HEK293 (cell line): Measurements from ENCODE around the gene RAD51C.

Experiments
- CTCF ChIP-seq: fragments of 450-650 bp; formaldehyde crosslinking; IDR thresholded peaks from 2 replicates; pipeline ENCODE4 v1.5.1; 2016; ENCODE audit warnings: missing biosample characterization, missing genetic modification characterization
- KLF9 ChIP-seq: fragments of 450-650 bp; formaldehyde crosslinking; IDR thresholded peaks from 2 replicates; pipeline ENCODE4 v1.5.1; 2016; ENCODE audit warnings: missing biosample characterization, missing genetic modification characterization, low read depth
- PRDM10 ChIP-seq: fragments of 450-650 bp; formaldehyde crosslinking; IDR thresholded peaks from 2 replicates; pipeline ENCODE4 v1.5.1; 2016; ENCODE audit warnings: missing biosample characterization, missing genetic modification characterization
- SETDB1 ChIP-seq: IDR thresholded peaks from one replicate; pipeline ENCODE4 v1.6.1; 2017; ENCODE audit warnings: mild to moderate bottlenecking, low read length, moderate library complexity, mixed read lengths; ENCODE audit not compliant: insufficient read length
- SP3 ChIP-seq: fragments of 450-650 bp; formaldehyde crosslinking; IDR thresholded peaks from 2 replicates; pipeline ENCODE4 v1.5.1; 2016; ENCODE audit warnings: missing biosample characterization, missing genetic modification characterization
- ZBTB10 ChIP-seq: fragments of 450-650 bp; formaldehyde crosslinking; IDR thresholded peaks from 2 replicates; pipeline ENCODE4 v1.5.1; 2016; ENCODE audit warnings: missing biosample characterization, missing genetic modification characterization
- ZBTB44 ChIP-seq: fragments of 450-650 bp; IDR thresholded peaks from 2 replicates; pipeline ENCODE4 v1.5.1; 2018; ENCODE audit warnings: missing biosample characterization, mild to moderate bottlenecking, missing genetic modification characterization
- ZEB2 ChIP-seq: fragments of 450-650 bp; formaldehyde crosslinking; IDR thresholded peaks from 2 replicates; pipeline ENCODE4 v1.5.1; 2016; ENCODE audit warnings: missing biosample characterization, missing genetic modification characterization
- ZFP37 ChIP-seq: fragments of 450-650 bp; formaldehyde crosslinking; IDR thresholded peaks from 2 replicates; pipeline ENCODE4 v1.5.1; 2016; ENCODE audit warnings: missing biosample characterization, missing genetic modification characterization
- ZFP41 ChIP-seq: fragments of 450-650 bp; formaldehyde crosslinking; IDR thresholded peaks from 2 replicates; pipeline ENCODE4 v1.5.1; 2016; ENCODE audit warnings: missing biosample characterization, missing genetic modification characterization, borderline replicate concordance
- ZNF155 ChIP-seq: fragments of 450-650 bp; formaldehyde crosslinking; IDR thresholded peaks from 2 replicates; pipeline ENCODE4 v1.5.1; 2016; ENCODE audit warnings: missing biosample characterization, missing genetic modification characterization
- ZNF18 ChIP-seq: fragments of 450-650 bp; formaldehyde crosslinking; IDR thresholded peaks from 2 replicates; pipeline ENCODE4 v1.5.1; 2016; ENCODE audit warnings: missing biosample characterization, missing genetic modification characterization
- ZNF184 ChIP-seq: fragments of 450-650 bp; IDR thresholded peaks from 2 replicates; pipeline ENCODE4 v1.5.1; 2018; ENCODE audit warnings: missing biosample characterization, mild to moderate bottlenecking, missing genetic modification characterization
- ZNF223 ChIP-seq: fragments of 450-650 bp; formaldehyde crosslinking; IDR thresholded peaks from 2 replicates; pipeline ENCODE4 v1.5.1; 2016; ENCODE audit warnings: missing biosample characterization, missing genetic modification characterization
- ZNF311 ChIP-seq: fragments of 450-650 bp; formaldehyde crosslinking; IDR thresholded peaks from 2 replicates; pipeline ENCODE4 v1.5.1; 2017; ENCODE audit warnings: missing biosample characterization, missing genetic modification characterization, borderline replicate concordance
- ZNF350 ChIP-seq: fragments of 450-650 bp; formaldehyde crosslinking; IDR thresholded peaks from 2 replicates; pipeline ENCODE4 v1.5.0; 2017; ENCODE audit warnings: missing biosample characterization, mild to moderate bottlenecking, missing genetic modification characterization
- ZNF354C ChIP-seq: fragments of 450-650 bp; formaldehyde crosslinking; IDR thresholded peaks from 2 replicates; pipeline ENCODE4 v1.5.1; 2016; ENCODE audit warnings: missing biosample characterization, missing genetic modification characterization, low read depth, borderline replicate concordance
- ZNF362 ChIP-seq: fragments of 450-650 bp; formaldehyde crosslinking; IDR thresholded peaks from 2 replicates; pipeline ENCODE4 v1.5.1; 2016; ENCODE audit warnings: missing biosample characterization, missing genetic modification characterization
- ZNF473 ChIP-seq: fragments of 450-650 bp; formaldehyde crosslinking; IDR thresholded peaks from 2 replicates; pipeline ENCODE4 v1.5.1; 2017; ENCODE audit warnings: missing biosample characterization, missing genetic modification characterization
- ZNF580 ChIP-seq: fragments of 450-650 bp; formaldehyde crosslinking; IDR thresholded peaks from 2 replicates; pipeline ENCODE4 v1.5.1; 2016; ENCODE audit warnings: missing biosample characterization, missing genetic modification characterization
- ZNF596 ChIP-seq: fragments of 450-650 bp; IDR thresholded peaks from 2 replicates; pipeline ENCODE4 v1.5.0; 2018; ENCODE audit warnings: missing biosample characterization, mild to moderate bottlenecking, missing genetic modification characterization, moderate library complexity
- ZNF629 ChIP-seq: fragments of 450-650 bp; formaldehyde crosslinking; IDR thresholded peaks from 2 replicates; pipeline ENCODE4 v1.5.1; 2017; ENCODE audit warnings: missing biosample characterization, missing genetic modification characterization
- ZNF777 ChIP-seq: fragments of 450-650 bp; formaldehyde crosslinking; IDR thresholded peaks from 2 replicates; pipeline ENCODE4 v1.5.1; 2017; ENCODE audit warnings: missing biosample characterization, missing genetic modification characterization, borderline replicate concordance
- ZSCAN4 ChIP-seq: fragments of 450-650 bp; formaldehyde crosslinking; IDR thresholded peaks from 2 replicates; pipeline ENCODE4 v1.5.1; 2017; ENCODE audit warnings: missing biosample characterization, missing genetic modification characterization

Gene RAD51C

GRCh38 chr17:58679263-58680037 lies 13.0 kb upstream of the RAD51C start (continued):
- TF ChIP-seq ZBTB44 (tag by site-specific recombination) = peak; percentile 78
- peak; percentile 92 for TF ChIP-seq ZNF629 (tag by site-specific recombination)
- TF ChIP-seq ZNF354C (tag by site-specific recombination) = no peak
- no peak for TF ChIP-seq ZNF473 (tag by site-specific recombination)
- TF ChIP-seq ZSCAN4 (tag by site-specific recombination) = peak; percentile 48
- peak; percentile 73 for TF ChIP-seq SP3 (tag by site-specific recombination)
- peak; percentile 55; the same call in 1 of the 2 replicates for TF ChIP-seq ZNF596 (tag by site-specific recombination)
- TF ChIP-seq ZFP41 (tag by site-specific recombination) = no peak
- TF ChIP-seq KLF9 = peak; percentile 35; the same call in 1 of the 2 replicates
- peak; percentile 96 for TF ChIP-seq ZEB2 (tag by site-specific recombination)
- no peak for TF ChIP-seq ZNF350
- peak; percentile 86 for TF ChIP-seq CTCF (tag by site-specific recombination)
- peak; percentile 65 for TF ChIP-seq SETDB1
- TF ChIP-seq ZNF223 (tag by site-specific recombination) = no peak
- TF ChIP-seq ZNF18 (tag by site-specific recombination) = peak; percentile 86
- TF ChIP-seq ZFP37 (tag by site-specific recombination) = peak; percentile 90
- peak; percentile 97 for TF ChIP-seq ZNF580 (tag by site-specific recombination)
- no peak for TF ChIP-seq ZNF155 (tag by site-specific recombination)
- peak; percentile 97 for TF ChIP-seq PRDM10 (tag by site-specific recombination)
- no peak for TF ChIP-seq ZNF777
- peak; percentile 98 for TF ChIP-seq ZNF362 (tag by site-specific recombination)
- TF ChIP-seq ZNF311 (tag by site-specific recombination) = no peak
- TF ChIP-seq ZBTB10 (tag by site-specific recombination) = peak; percentile 90
- TF ChIP-seq ZNF184 (tag by site-specific recombination) = peak; percentile 52; the same call in 1 of the 2 replicates
